NOMO-1 (cell line): Measurements from ENCODE around the gene ZNF28.
A peak's percentile ranks its signal among the peaks of the same experiment; 100 is the strongest.
"Not testable (repeated sequence)": the region's sequence is repeated elsewhere in the genome, so short reads cannot be mapped to it uniquely, and the experiment has no call there.

ENCODE experiments used
- DNase-seq, 2 experiments: peaks; one replicate each; lab custom pipeline; 2025; ENCODE audit not compliant: unreplicated experiment in 2 of 2; lab: John Stamatoyannopoulos, UW

ZNF28 gene

GRCh38 chr19:52821204-52821960, at the start of gene ZNF28:
TSS of gene ZNF28 (minus strand) at chr19:52821633. CDS start at chr19:52817958, 3,675 bp downstream.
- DNase-seq, result peak in 1 of 2 experiments; percentile 29

DNA sequence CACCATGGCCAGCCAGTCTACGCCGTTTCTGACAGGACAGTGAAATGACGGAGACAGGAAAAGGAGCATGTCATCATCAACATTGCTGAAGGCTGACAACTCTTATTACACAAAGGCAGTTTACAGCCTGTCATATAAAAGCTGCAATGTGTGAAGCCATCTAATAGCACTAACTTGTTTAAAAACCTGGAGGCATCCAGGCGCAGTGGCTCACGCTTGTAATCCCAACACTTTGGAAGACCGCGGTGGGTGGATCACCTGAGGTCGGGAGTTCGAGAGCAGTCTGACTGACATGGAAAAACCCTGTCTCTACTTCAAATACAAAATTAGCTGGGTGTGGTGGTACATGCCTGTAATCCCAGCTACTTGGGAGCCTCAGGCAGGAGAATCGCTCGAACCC, 46.6 kb upstream of the ZNF28 start:
- DNase-seq, result not testable (repeated sequence)

DNA sequence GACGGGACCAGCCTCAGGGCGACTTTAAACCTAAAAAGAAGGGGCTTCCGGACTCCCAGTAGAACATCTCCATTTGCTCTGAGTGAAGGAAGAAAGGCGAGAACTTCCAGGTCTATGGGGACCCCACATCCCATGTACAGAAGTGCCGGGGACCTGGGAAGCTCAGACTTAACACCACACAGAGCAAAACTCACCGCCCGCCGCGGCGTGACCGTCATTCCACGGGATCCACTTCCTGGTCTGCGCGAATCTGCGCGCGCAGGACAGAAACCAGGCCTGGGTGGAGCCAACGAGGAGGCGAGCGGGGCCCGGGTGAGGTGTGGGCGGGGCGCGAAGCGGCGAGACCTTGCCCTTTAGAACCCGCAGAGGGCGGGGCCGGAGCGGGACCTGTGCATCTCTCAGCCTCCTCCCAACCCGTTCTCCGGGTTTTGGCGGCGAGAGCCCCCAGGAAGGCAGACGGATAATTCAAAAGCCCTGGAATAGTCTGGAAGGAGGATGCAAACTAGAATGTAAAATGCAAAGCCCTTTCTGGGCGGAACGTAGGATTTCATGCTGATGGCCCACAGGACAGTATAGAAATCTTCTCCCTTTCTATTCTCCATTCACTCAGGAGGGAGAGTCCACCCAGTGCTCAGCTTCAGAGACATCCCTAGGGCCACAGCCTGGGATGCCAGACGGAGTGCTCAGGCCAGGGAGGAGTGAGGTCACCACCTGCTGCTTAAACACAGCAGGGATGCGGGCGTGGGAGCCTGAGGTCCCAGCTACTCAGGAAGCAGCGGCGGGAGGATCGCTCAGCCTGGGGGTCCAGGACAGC, 36.2 kb upstream of the ZNF28 start, which contains the start of gene ZNF468:
ZNF468 (minus strand) TSS at position 242 of the 814 bp plus-strand sequence. CDS start 3,347 bp downstream, outside the sequence.
- DNase-seq, result peak; percentile 49 to 55

- DNase-seq, result not testable (repeated sequence)
Measured at GRCh38 chr19:52856540-52857377, 35.3 kb upstream of the ZNF28 start.

DNA sequence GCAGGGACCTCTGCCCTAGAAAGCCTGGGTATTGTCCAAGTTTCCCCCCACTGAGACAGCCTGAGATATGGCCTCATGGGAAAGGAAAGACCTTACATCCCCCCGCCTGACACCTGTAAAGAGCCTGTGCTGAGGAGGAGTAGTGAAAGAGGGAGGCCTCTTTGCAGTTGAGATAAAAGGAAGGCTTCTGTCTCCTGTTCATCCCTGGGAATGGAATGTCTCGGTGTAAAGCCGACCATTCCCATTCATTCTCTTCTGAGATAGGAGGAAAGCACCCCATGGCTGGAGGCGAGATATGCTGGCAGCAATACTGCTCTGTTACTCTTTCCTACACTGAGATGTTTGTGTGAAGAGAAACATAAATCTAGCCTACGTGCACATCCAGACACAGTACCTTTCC, 25.9 kb upstream of the ZNF28 start:
- DNase-seq, result not testable (repeated sequence)

DNA sequence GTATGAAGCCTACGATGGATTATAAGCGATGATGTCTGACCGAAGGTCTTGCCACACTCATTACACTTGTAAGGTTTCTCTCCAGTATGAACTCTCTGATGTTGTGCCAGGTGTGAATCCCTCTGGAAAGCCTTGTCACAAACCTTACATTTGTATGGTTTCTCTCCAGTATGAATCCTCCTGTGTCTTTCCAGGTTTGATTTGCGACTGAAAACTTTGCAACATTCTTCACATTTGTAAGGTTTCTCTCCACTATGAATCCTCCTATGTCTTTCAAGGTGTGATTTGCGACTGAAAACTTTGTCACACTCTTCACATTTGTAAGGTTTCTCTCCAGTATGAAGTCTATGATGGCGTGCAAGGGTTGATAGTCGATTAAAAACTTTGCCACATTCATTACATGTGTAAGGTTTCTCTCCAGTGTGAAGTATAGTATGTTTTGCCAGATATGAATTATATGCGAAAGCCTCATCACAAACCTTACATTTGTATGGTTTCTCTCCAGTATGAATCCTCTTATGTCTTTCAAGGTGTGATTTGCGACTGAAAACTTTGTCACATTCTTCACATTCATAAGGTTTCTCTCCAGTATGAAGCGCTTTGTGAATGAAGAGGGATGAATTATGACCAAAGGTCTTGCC, 19.5 kb upstream of the ZNF28 start:
- DNase-seq, result not testable (repeated sequence)

- DNase-seq, result not testable (repeated sequence)
Measured at GRCh38 chr19:52834289-52834688, 12.9 kb upstream of the ZNF28 start.

- not testable (repeated sequence) for DNase-seq
Measured at GRCh38 chr19:52833541-52833940, 12.1 kb upstream of the ZNF28 start.

DNA sequence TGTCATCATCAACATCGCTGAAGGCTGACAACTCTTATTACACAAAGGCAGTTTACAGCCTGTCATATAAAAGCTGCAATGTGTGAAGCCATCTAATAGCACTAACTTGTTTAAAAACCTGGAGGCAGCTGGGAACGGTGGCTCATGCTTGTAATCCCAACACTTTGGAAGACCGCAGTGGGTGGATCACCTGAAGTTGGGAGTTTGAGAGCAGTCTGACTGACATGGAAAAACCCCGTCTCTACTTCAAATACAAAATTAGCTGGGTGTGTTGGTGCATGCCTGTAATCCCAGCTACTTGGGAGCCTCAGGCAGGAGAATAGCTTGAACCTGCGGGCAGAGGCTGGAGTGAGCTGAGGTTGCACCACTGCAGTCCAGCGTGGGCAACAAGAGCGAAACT, 8.4 kb upstream of the ZNF28 start:
- DNase-seq, result not testable (repeated sequence)

DNA sequence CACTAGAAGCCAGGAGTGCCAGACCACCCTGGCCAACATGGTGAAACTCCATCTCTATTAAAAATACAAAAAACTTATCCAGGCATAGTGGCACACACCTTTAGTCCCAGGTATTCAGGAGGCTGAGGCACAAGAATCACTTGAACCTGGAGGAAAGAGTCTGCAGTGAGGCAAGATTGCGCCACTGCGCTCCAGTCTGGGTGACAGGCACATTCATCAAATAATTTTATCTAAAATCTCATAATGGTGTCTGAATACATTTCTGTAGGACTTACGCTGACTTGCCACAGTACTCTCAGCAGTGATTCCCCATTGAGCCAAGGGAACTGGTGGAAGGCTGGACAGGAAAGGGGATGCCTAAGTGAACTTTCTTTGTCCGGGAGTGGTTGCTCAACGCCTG, 4.3 kb upstream of the ZNF28 start:
- no peak for DNase-seq

DNA sequence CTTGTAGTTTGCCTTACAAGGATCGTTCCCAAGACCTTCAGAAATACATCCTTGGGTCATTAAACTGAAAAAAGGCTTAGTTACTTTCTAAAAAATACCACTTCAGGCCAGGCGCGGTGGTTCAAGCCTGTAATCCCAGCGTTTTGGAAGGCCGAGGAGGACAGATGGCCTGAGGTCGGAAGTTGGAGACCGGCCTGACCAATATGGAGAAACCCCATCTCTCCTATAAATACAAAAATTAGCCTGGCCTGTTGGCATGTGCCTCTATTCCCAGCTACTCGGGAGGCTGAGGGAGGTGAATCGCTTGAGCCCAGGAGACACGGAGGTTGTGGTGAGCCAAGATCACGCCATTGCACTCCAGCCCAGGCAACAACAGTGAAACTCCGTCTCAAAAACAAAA, 2.2 kb upstream of the ZNF28 start:
- DNase-seq, result no peak

DNA sequence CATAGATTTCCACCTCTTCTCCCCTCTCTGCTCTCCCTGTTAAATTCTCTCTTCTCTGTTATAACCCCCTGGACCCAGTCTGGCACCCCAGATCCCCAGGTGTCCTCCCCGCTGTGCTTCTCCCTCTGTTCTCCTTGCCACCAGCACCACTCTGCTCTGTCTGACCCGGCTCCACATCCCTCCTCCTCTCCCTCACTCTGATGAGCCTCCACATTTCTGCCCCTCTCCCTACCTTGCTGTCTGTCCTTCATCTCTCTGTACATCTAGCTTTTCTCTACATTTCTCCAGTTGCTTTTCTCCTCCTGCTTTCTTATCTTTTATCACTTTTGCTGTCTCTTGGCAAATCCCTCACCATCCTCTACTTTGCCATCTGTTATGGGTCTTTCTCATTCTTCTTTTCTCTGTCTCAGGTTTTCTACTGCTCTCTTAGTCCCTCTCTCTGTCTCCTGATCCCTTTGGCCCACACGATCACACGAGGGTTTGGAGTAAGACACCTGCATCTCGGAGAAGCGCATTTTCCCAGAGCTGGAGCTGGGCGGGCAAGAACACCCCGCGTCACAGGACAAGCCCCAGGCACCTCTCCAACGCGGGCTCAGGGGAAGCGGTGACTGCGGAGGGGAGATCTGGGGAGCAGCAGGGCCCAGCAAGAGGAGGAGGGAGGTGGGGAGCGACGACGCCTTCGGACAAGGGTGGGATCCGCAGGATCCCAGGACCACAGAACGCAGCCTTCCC, 795 bp downstream of the ZNF28 start:
- peak in 1 of 2 experiments; percentile 6 for DNase-seq

DNA sequence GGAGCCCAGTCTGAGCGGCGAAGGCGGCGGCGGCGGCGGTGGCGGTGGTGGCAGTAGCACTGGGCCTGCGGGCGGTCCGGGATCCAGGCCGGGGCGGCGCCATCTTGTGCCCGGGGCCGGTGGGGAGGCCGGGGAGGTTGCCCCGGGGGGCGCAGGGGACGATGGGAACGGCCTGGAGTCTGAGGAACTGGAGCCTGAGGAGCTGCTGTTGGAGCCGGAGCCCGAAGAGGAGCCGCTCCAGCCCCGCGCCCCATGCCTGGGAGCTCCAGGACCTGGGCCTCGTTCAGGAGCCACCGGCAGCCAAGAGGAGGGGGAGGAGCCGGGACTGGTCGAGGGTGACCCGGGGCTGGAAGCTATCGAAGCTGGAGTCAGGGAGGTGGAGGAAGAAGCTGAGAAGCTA, 11.6 kb downstream of the ZNF28 start:
- no peak for DNase-seq

GRCh38 chr19:52799950-52800640, 21.3 kb downstream of the ZNF28 start:
- DNase-seq, result not testable (repeated sequence)

DNA sequence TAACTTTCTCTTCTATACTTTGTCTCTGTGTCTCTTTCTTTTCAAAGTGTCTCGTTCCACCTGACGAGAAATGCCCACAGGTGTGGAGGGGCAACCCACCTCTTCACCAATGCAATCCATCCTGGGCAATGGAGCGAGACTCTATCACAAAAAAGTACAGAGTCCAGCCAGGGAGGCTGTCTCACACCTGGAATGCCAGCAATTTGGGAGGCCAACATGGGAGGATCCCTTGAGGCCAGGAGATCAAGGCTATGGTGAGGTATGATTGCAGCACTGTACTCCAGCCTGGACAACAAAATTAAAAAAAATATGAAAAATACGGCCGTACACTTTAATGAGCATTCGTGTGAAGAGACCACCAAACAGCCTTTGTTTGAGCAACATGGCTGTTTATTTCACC, 32.0 kb downstream of the ZNF28 start:
- no peak for DNase-seq

DNA sequence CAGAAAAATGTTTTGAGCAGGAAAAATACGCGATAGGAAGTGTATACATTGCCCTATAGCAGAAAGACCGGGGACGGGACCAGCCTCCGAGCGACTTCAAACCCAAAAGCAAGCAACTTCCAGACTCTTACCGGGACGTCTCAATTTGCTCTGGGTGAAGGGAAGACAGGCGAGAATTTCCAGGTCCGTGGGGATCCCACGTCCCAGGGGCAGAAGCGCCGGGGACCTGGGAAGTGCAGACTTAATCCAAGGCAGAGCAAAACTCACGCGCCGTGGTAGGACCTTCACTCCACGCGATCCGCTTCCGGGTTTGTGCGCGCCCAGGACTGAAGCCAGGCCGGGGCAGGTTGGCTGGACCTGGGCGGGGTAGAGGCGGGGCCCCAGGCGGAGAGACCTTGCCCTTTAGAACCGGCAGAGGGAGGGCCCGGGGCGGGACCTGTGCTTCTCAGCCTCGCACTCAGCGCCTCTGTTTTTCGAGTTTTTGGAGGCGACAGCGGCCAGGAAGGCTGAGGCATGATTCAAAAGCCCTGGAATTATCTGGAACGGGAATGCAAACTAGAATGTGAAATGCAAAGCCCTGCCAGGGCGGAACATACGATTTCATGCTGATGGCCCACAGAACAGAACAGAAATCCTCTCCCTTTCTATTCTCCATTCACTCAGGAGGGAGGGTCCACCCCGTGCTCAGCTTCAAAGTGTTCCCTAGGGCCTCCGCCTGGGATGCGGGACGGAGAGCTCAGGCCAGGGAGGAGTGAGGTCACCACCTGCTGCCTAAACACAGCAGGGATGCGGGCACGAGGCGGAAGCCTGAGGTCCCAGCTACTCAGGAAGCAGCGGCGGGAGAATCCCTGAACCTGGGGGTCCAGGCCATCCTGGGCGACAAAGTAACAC, 34.7 kb downstream of the ZNF28 start, which contains the start of gene ZNF600:
ZNF600 (minus strand) TSS at position 328 of the 891 bp plus-strand sequence. CDS start 7,903 bp downstream, outside the sequence.
- DNase-seq, result peak; percentile 76 to 85

- DNase-seq, result no peak
Measured at GRCh38 chr19:52786078-52786463, 35.4 kb downstream of the ZNF28 start.

DNA sequence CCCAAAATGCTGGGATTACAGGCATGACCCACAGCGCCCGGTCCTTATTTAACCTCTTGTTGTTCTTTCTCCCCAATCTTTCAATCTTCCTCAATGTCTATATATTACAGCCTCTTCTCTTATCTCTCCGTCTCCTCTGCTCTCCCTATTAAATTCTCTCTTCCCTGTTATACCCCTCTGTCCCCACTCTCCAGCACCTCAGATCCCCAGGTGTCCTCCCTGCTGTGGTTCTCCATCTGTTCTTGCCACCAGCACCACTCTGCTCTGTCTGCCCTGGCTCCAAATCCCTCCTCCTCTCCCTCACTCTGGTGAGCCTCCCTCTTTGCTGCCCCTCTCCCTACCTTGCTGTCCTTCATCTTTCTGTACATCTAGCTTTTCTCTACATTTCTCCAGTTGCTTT, 35.9 kb downstream of the ZNF28 start:
- no peak for DNase-seq
